ENCODE results near the gene OR2A5.

DNA sequence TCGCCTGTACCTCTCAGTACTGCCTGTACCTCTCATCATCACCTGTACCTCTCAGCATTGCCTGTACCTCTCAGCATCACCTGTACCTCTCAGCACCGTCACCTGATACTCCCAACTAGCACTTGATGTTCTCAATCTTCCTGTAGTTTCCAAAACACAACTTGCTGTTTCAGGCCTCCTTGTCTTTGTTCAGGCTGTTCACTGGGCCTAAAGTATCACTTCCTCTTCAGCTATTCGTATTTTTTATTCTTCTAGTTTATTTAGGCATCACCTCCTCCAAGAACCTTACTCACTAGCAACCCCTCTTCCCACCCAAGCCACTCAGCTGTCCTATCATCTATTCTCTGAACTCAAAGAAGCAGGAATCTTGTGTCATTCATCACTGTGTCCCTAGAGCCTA, 24.5 kb upstream of the OR2A5 start:
- no peak for TF ChIP-seq CTCF (IDR thresholded peaks at IDR 0.05; ENCODE audit: insufficient read depth, low read length)
- TF ChIP-seq, protein P1, sequence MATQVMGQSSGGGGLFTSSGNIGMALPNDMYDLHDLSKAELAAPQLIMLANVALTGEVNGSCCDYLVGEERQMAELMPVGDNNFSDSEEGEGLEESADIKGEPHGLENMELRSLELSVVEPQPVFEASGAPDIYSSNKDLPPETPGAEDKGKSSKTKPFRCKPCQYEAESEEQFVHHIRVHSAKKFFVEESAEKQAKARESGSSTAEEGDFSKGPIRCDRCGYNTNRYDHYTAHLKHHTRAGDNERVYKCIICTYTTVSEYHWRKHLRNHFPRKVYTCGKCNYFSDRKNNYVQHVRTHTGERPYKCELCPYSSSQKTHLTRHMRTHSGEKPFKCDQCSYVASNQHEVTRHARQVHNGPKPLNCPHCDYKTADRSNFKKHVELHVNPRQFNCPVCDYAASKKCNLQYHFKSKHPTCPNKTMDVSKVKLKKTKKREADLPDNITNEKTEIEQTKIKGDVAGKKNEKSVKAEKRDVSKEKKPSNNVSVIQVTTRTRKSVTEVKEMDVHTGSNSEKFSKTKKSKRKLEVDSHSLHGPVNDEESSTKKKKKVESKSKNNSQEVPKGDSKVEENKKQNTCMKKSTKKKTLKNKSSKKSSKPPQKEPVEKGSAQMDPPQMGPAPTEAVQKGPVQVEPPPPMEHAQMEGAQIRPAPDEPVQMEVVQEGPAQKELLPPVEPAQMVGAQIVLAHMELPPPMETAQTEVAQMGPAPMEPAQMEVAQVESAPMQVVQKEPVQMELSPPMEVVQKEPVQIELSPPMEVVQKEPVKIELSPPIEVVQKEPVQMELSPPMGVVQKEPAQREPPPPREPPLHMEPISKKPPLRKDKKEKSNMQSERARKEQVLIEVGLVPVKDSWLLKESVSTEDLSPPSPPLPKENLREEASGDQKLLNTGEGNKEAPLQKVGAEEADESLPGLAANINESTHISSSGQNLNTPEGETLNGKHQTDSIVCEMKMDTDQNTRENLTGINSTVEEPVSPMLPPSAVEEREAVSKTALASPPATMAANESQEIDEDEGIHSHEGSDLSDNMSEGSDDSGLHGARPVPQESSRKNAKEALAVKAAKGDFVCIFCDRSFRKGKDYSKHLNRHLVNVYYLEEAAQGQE (IDR thresholded peaks at IDR 0.05; ENCODE audit: insufficient replicate concordance, low read depth) = no peak
- no peak for TF ChIP-seq POLR2AphosphoS5 (IDR thresholded peaks at IDR 0.05; ENCODE audit: low read depth)
- TF ChIP-seq GABPA (IDR thresholded peaks at IDR 0.05; ENCODE audit: low read depth) = no peak

Measured in HL-60 (cell line).